GM19328 (cell line): ENCODE results near the gene UGT1A8.
"Not testable (repeated sequence)": the region's sequence is repeated elsewhere in the genome, so short reads cannot be mapped to it uniquely, and the experiment has no call there.

Experiments
- ATAC-seq: cut with Tn5 transposase; IDR thresholded peaks from one replicate; pipeline ENCODE4 v1.9.1; 2021; ENCODE audit warnings: mild to moderate bottlenecking, moderate library complexity; ENCODE audit not compliant: unreplicated experiment

Gene UGT1A8

DNA sequence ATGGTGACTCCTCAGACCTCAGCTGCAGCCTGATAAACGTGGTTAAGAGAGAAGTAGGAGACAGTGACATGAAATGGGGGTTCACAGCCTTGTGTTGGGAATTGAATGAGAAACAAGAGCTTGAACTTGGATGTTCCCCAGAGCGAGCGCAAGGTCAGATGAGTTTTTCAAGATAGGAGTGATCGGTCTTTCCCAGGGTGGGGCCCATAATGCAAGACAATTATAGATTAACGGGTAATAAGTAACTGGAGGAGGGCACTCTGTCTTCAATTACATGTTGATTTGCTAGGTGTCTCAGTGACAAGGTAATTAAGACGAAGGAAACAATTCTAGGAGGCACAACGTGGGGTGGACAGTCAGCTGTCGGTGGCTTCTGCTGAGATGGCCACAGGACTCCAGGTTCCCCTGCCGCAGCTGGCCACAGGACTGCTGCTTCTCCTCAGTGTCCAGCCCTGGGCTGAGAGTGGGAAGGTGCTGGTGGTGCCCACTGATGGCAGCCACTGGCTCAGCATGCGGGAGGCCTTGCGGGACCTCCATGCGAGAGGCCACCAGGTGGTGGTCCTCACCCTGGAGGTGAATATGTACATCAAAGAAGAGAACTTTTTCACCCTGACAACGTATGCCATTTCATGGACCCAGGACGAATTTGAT, 95.3 kb downstream of the UGT1A8 start, which contains the start of gene UGT1A5:
Gene UGT1A5, plus strand, starts transcription at position 297 of the 651 bp plus-strand sequence. Its CDS starts 85 bp downstream, at position 382.
- ATAC-seq = no peak

DNA sequence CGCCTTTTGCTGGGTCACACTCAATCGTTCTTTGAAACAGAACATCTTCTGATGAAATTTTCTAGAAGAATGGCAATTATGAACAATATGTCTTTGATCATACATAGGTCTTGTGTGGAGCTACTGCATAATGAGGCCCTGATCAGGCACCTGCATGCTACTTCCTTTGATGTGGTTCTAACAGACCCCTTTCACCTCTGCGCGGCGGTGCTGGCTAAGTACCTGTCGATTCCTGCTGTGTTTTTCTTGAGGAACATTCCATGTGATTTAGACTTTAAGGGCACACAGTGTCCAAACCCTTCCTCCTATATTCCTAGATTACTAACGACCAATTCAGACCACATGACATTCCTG, 95.8 kb downstream of the UGT1A8 start:
- no peak for ATAC-seq

DNA sequence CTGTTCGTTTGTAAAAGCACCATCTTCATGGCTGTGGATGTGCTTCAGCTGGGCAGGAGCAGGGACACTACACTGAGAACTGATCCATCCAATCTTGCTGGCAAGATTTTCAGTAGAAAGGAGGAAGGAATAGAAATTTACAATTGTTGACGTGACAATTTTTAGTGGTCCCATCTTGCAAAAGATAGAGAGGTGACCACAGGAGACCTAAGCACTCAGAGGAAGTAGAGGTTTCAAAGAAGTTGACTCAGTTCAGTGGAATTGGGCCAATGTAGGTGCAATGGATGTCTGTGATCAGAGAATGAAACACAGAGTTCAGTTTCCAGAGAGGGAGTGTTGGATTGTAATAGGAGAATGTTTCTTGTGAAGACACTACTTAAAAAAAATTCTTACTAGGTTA, 96.7 kb downstream of the UGT1A8 start:
- ATAC-seq = no peak

GRCh38 chr2:233718552-233718951, 101.1 kb downstream of the UGT1A8 start, which contains the start of gene UGT1A4:
UGT1A4 (plus strand) TSS chr2:233718736; CDS start chr2:233718821, 85 bp downstream.
- no peak for ATAC-seq

DNA sequence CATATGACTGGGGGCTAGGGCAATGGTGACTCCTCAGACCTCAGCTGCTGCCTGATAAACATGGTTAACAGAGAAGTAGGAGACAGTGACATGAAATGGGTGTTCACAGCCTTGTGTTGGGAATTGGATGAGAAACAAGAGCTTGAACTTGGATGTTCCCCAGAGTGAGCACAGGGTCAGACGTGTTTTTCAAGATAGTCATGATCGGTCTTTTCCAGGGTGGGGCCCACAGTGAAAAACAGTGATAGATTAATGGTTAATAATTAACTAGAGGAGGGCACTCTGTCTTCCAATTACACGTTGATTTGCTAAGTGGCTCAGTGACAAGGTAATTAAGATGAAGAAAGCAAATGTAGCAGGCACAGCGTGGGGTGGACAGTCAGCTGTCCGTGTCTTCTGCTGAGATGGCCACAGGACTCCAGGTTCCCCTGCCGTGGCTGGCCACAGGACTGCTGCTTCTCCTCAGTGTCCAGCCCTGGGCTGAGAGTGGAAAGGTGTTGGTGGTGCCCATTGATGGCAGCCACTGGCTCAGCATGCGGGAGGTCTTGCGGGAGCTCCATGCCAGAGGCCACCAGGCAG, 111.4 kb downstream of the UGT1A8 start, which contains the start of gene UGT1A3:
Gene UGT1A3, plus strand, starts transcription at position 320 of the 579 bp plus-strand sequence. Its CDS starts 85 bp downstream, at position 405.
- no peak for ATAC-seq

- not testable (repeated sequence) for ATAC-seq
Observed at GRCh38 chr2:233736868-233737653, 119.6 kb downstream of the UGT1A8 start.

DNA sequence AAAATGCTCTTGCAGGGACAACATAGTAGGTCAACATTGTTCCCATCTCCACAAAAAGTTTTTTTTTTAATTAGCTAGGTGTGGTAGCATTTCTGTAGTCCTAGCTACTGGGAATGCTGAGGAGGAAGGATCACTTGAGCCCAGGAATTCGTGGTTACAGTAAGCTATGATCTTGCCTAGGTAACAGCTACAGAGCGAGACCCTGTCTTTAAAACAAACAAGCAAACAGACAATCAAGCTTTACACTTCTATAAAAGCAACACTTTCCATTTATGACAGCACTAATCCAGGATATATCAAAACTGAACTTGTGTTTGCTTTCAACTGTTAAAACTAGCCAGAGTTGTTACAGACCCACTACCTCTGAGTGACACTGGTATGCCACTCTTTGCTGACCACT, 123.4 kb downstream of the UGT1A8 start:
- no peak for ATAC-seq

- no peak for ATAC-seq
Observed at GRCh38 chr2:233743464-233744259, 126.2 kb downstream of the UGT1A8 start.

DNA sequence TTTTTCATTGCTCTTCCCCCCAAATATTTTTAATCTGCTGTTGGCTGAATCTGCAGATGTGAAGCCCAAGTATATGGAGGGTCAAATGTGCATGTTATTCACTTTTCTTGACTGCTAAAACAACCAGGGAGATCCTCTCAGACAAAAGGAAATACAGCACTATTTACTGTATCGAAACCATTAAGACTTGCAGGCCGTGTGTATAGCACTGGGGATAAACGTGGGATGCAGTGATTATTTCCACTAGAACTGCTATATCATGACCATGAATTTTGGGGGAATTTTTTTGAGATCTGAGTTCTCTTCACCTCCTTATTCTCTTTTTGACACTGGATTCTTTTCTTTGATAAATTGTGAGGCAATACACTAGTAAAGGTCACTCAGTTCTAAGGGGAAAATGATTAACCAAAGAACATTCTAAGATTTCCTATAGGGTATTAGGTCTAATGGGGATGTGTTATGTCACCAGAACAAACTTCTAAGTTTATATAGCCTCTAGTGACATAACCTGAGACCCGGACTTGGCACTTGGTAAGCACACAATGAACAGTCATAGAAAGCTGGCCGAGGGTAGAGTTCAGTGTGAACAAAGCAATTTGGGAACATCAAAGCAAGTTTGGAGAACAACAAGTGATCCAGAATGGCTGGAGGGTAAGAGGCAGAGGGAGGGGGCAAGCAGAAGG, 127.8 kb downstream of the UGT1A8 start:
- no peak for ATAC-seq

GRCh38 chr2:233745838-233746237, 128.4 kb downstream of the UGT1A8 start:
- not testable (repeated sequence) for ATAC-seq

GRCh38 chr2:233746475-233747282, 129.2 kb downstream of the UGT1A8 start:
- no peak for ATAC-seq

DNA sequence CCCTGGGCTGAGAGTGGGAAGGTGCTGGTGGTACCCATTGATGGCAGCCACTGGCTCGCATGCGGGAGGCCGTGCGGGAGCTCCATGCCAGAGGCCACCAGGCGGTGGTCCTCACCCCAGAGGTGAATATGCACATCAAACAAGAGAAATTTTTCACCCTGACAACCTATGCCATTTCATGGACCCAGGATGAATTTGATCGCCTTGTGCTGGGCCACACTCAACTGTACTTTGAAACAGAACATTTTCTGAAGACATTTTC, 129.8 kb downstream of the UGT1A8 start:
- ATAC-seq = no peak

DNA sequence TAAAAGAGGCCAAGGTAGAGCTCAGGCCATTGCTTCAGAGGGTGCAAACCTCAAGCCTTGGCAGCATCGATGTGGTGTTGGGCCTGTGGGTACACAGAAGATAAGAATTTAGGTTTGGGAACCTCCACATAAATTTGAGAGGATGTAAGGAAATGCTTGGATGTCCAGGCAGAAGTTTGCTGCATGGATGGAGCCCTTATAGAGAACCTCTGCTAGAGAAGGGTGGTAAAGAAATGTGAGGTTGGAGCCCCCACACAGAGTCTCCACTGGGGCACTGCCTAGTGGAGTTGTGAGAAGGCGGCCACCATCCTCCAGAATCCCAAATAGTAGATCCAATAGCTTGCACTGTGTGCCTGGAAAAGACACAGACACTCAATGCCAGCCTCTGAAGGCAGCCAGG, 133.3 kb downstream of the UGT1A8 start:
- not testable (repeated sequence) for ATAC-seq

DNA sequence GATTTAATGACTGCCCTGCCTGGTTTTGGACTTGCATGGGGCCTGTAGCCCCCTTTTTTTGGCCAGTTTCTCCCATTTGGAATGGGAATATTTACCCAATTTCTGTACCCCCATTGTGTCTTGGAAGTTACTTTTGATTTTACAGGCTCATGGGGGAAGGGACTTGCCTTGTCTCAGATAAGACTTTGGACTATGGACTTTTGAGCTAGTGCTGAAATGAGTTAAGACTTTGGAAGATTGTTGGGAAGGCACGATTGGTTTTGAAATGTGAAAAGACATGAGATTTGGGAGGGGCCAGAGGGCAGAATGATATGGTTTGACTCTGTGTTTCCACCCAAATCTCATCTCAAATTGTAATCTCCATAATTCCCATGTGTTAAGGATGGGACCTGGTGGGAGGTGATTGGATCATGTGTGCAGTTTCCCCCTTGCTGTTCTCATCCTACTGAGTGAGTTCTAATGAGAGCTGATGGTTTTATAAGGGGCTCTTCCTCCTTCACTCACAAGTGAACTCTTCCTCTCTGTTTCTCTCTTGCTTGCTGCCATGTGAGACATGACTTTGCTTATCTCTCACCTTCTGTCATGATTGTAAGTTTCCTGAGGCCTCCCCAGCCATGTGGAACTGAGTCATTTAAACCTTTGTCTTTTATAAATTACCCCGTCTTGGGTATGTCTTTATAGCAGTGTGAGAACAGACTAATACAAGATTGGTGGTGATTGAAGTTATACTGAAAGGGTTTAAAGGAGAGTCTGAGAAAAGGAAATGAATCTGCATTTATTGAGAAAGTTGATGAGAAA, 134.0 kb downstream of the UGT1A8 start:
- ATAC-seq = not testable (repeated sequence)

DNA sequence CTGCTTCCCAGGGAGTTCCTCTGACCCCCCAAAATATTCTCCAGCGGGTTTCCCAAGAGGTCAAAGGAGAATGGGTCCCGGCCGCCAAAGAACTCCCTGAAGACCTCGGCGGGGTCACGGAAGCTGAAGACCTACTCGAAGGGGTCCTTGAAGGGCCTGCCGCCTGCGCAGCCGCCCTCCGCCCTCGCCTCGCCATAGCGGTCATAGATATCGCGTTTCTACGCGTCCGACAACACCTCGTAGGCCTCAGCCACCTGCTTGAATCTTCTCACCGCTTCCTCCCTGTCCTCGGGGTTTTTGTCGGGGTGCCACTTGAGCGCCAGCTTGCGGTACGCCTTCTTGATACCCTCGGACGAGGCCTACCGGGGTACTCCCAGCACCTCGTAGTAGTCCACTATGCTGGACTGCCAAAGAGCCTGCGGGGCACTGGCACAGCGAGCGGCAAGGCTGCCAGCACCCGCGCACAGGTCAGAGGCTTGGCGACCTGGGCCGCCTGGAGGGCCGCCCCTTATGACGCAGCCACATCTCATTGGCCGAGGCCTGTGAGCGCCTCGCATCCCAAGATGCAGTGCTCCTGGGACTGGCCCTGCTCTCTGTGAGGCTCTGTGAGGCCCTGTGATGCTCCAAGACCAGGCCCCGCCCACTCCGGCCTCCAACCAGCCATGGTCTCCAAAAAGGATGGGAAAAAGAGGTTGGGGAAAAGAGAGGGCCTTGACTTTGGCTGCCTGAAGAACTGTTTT, 137.6 kb downstream of the UGT1A8 start:
- no peak for ATAC-seq

- no peak for ATAC-seq
Observed at GRCh38 chr2:233756429-233757081, 139.1 kb downstream of the UGT1A8 start.

- ATAC-seq = no peak
Observed at GRCh38 chr2:233758141-233758540, 140.7 kb downstream of the UGT1A8 start.

DNA sequence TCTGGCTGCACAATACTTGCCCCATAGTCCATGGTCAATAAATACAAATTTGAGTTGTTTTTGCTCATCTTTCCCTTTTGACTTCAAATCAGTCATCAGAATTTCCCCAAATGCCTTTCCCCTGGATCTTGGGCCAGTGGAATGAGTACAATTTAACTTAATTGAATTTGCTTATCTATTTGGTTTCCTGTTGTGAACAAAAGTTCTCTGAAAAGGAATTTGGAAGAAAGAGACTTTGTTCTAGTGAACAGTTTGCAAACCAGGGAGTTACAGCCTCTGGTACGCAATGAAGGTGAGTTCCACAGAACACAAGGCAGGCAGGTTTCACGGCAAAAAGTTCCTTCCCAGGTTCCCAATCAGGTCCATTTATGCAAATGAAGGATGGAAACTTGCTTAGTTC, 141.4 kb downstream of the UGT1A8 start:
- ATAC-seq = no peak
